ENCODE data around the gene PARD3B. TPM values are rescaled to one million over a fixed set of nuclear protein-coding genes. Genes with fewer than 3 reads are reported as not detected.

Gene PARD3B
- total RNA-seq, 6 experiments from 2014 or later = 5.3 to 11.2 (median 8.3) TPM

DNA sequence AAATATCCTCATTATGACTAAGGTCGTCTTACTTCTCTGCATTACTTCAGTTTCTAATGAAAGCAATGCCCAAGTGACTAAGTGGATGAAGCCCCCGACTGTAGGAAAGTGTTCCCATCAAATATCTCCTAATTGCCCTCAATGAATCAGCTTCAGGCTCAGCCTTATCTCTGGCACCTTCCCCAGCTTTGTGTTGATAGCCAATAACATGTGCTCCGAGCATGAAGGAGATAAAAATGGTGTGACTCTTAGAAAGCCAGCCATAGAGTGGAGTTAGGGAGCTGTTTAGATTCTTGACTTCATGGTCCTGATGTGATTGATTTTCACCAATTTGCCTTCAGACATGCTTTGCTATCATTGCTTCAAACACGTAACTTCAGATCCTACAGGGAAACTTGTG lies 797.8 kb downstream of the PARD3B start:
- H3K4me3 ChIP-seq = no peak overlapping the region
- no peaks in the 10 kb centered on the region for H3K4me1 ChIP-seq
- H3K9me3 ChIP-seq = no peaks in the 10 kb centered on the region
- 67% methylated on average over 4 of the region's 4 CpGs for WGBS (ENCODE audit: insufficient coverage, low coverage, low lambda C conversion rate, missing lambda C conversion rate)
- DNase-seq (no peak), ATAC-seq (no peak)
- no peaks in the 10 kb centered on the region for H3K36me3 ChIP-seq
- no peak overlapping the region for H3K27ac ChIP-seq
- TF ChIP-seq, protein P1, sequence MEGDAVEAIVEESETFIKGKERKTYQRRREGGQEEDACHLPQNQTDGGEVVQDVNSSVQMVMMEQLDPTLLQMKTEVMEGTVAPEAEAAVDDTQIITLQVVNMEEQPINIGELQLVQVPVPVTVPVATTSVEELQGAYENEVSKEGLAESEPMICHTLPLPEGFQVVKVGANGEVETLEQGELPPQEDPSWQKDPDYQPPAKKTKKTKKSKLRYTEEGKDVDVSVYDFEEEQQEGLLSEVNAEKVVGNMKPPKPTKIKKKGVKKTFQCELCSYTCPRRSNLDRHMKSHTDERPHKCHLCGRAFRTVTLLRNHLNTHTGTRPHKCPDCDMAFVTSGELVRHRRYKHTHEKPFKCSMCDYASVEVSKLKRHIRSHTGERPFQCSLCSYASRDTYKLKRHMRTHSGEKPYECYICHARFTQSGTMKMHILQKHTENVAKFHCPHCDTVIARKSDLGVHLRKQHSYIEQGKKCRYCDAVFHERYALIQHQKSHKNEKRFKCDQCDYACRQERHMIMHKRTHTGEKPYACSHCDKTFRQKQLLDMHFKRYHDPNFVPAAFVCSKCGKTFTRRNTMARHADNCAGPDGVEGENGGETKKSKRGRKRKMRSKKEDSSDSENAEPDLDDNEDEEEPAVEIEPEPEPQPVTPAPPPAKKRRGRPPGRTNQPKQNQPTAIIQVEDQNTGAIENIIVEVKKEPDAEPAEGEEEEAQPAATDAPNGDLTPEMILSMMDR (IDR thresholded peaks at IDR 0.05) = no peak
- no peak for TF ChIP-seq POLR2A (IDR thresholded peaks at IDR 0.05)
- intact Hi-C loops (cut with DNase I) = no loop called here
- no peaks in the 10 kb centered on the region for H3K27me3 ChIP-seq

DNA sequence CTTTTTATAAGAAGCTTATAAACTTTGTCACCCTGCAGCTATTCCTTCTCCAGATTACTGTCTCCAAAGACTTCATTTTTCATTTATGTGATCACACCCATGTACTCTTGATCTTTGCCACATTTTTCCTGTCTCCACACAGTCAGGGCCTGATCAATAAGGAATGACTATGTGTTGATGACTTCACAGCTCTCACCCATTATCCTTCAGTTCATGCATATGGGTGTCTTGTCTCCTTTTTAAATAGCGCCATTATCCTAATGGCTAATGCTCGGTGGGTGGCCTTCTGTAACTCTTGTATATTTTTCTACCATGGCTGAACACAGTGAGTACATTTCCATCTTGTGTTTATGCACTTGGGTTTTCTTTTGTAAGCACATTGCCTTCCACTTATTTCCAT lies 801.4 kb downstream of the PARD3B start:
- TF ChIP-seq, protein P1 (IDR thresholded peaks at IDR 0.05) = no peak
- TF ChIP-seq POLR2A (IDR thresholded peaks at IDR 0.05) = no peak
- ATAC-seq = no peak
- DNase-seq = no peak

DNA sequence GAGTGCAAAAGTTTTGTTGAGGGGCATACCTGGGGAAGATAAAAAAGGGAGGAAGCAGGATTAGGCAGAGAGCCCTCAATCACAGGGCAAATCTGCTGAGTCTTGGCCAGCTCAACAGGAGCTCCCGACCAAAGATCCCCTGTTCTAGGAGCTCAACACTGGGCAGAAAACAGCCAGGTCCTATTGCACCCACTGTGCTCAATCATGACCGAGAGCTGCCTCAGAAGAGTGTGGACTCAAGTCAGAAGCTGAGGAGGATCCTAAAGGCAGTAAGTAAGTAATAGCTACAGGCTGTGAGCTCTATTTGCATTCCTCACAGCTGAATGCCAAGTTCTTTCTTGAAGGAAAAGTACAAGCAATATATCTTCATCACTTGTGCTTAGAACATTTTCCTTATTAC lies 802.6 kb downstream of the PARD3B start:
- Histone ChIP-seq H3K9me3 (no peaks in the 10 kb centered on the region), H3K36me3 (no peaks in the 10 kb centered on the region), H3K4me3 (no peak overlapping the region), H3K27me3 (no peaks in the 10 kb centered on the region), H3K27ac (no peak overlapping the region), H3K4me1 (no peaks in the 10 kb centered on the region)
- 100% methylated on average over 1 of the region's 2 CpGs for WGBS (ENCODE audit: insufficient coverage, low coverage, low lambda C conversion rate, missing lambda C conversion rate)
- TF ChIP-seq POLR2A (IDR thresholded peaks at IDR 0.05) = no peak
- TF ChIP-seq, protein P1 (IDR thresholded peaks at IDR 0.05) = no peak
- no peak for ATAC-seq
- no peak for DNase-seq
- intact Hi-C loops (cut with DNase I) = no loop called here

More for the DNA sequence above, 801.4 kb downstream of the PARD3B start:
- 100% methylated on average over 2 of the region's 2 CpGs for WGBS (ENCODE audit: insufficient coverage, low coverage, low lambda C conversion rate, missing lambda C conversion rate)
- Histone ChIP-seq H3K27ac (no peak overlapping the region), H3K4me3 (no peak overlapping the region), H3K27me3 (no peaks in the 10 kb centered on the region), H3K9me3 (no peaks in the 10 kb centered on the region), H3K36me3 (no peaks in the 10 kb centered on the region), H3K4me1 (no peaks in the 10 kb centered on the region)
- intact Hi-C loops (cut with DNase I) = no loop called here

DNA sequence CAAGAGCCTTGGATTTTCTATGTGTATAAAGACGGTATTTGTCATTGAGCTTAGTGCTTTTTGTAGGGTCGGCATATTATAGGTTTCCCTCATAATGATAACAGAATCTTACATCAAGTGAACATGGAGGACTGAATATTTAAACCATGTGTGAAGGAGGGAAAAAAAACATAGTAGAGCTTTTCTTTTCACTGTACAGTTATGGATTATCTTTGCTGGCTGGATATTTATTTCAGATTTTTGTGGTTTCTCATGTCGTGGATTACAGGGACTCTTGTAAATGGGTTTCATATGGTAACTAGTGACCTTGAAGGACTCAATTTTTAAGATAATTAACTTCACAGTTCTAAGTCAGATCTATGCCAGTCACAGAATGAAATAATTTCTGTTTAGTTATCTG lies 806.8 kb downstream of the PARD3B start:
- no peak overlapping the region for H3K27ac ChIP-seq
- WGBS (ENCODE audit: insufficient coverage, low coverage, low lambda C conversion rate, missing lambda C conversion rate) = 89% methylated on average over 3 of the region's 3 CpGs
- no peaks in the 10 kb centered on the region for H3K27me3 ChIP-seq
- no peaks in the 10 kb centered on the region for H3K36me3 ChIP-seq
- TF ChIP-seq, protein P1 (IDR thresholded peaks at IDR 0.05) = no peak
- TF ChIP-seq POLR2A (IDR thresholded peaks at IDR 0.05) = no peak
- ATAC-seq (no peak), DNase-seq (no peak)
- intact Hi-C loops (cut with DNase I) = no loop called here
- no peaks in the 10 kb centered on the region for H3K9me3 ChIP-seq
- no peak overlapping the region for H3K4me3 ChIP-seq
- no peaks in the 10 kb centered on the region for H3K4me1 ChIP-seq

DNA sequence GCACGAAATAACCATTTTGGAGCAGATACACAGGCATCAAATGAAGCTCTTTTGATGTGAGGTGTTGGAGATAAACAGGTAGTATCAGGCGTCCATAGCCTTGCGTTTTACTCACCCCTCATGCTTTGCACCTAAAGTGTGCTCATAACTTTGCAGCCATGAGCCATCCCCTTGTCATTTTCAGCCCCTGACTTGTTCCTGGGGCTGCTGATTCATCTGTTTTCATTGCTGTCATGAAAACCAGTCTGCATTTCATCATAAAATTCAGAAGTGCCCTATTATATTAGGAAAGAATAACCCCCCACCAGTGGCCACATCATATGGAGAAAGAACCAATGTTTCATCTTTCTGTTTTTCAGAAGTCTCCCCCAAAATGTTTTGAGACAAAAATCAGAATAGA lies 807.3 kb downstream of the PARD3B start:
- Histone ChIP-seq H3K27me3 (no peaks in the 10 kb centered on the region), H3K27ac (no peak overlapping the region), H3K36me3 (no peaks in the 10 kb centered on the region), H3K4me1 (no peaks in the 10 kb centered on the region), H3K9me3 (no peaks in the 10 kb centered on the region), H3K4me3 (no peak overlapping the region)
- DNase-seq (no peak), ATAC-seq (no peak)
- intact Hi-C loops (cut with DNase I) = no loop called here
- 94% methylated on average over 3 of the region's 3 CpGs for WGBS (ENCODE audit: insufficient coverage, low coverage, low lambda C conversion rate, missing lambda C conversion rate)
- TF ChIP-seq, protein P1 (IDR thresholded peaks at IDR 0.05) = no peak
- no peak for TF ChIP-seq POLR2A (IDR thresholded peaks at IDR 0.05)
